ENCODE data around the gene BANF2.
"Not testable (repeated sequence)": the region's sequence is repeated elsewhere in the genome, so short reads cannot be mapped to it uniquely, and the experiment has no call there.

Gene BANF2

GRCh38 chr20:17767624-17768023, 67.9 kb downstream of the BANF2 start:
- no peak for DNase-seq

GRCh38 chr20:17768271-17768670, 68.5 kb downstream of the BANF2 start:
- no peak for DNase-seq

- not testable (repeated sequence) for DNase-seq
Measured at GRCh38 chr20:17769716-17770115, 70.0 kb downstream of the BANF2 start.

GRCh38 chr20:17771206-17772004, 71.6 kb downstream of the BANF2 start:
- DNase-seq: no peak

- no peak for DNase-seq
Measured at GRCh38 chr20:17772005-17772343, 72.2 kb downstream of the BANF2 start.

- no peak for DNase-seq
Measured at GRCh38 chr20:17773619-17774018, 73.9 kb downstream of the BANF2 start.

GRCh38 chr20:17775600-17775999, 75.8 kb downstream of the BANF2 start:
- no peak for DNase-seq

- DNase-seq: no peak
Measured at GRCh38 chr20:17776551-17776950, 76.8 kb downstream of the BANF2 start.

- not testable (repeated sequence) for DNase-seq
Measured at GRCh38 chr20:17779011-17779410, 79.2 kb downstream of the BANF2 start.

- DNase-seq: no peak
Measured at GRCh38 chr20:17782768-17783167, 83.0 kb downstream of the BANF2 start.

- DNase-seq: no peak
Measured at GRCh38 chr20:17783671-17784070, 83.9 kb downstream of the BANF2 start.

GRCh38 chr20:17785007-17785406, 85.2 kb downstream of the BANF2 start:
- no peak for DNase-seq
